Ascending aorta (tissue), 2 donors: ENCODE data around the gene ANTXR1. TPM values are rescaled to one million over a fixed set of nuclear protein-coding genes. Genes with fewer than 3 reads are reported as not detected.

Experiments
- DNase-seq, 2 donors: peaks; one replicate each; pipeline ENCODE4 v3.0.0-alpha.2; 2019; ENCODE audit warnings: low spot score in 2 of 2
- H3K27ac ChIP-seq, 2 donors: fragments of 200-600 bp; sonication (generic); one replicate each; pipeline ENCODE4 v1.5.1; 2016 to 2017; ENCODE audit warnings: mild to moderate bottlenecking in 1 of 2
- H3K27me3 ChIP-seq: fragments of 200-600 bp; sonication (generic); one replicate; pipeline ENCODE4 v1.5.1; 2017
- H3K36me3 ChIP-seq, 2 donors: fragments of 200-600 bp; sonication (generic); one replicate each; pipeline ENCODE4 v1.5.1; 2016
- H3K4me1 ChIP-seq, 2 donors: fragments of 200-600 bp; sonication (generic); one replicate each; pipeline ENCODE4 v1.5.1; 2016 to 2017; ENCODE audit warnings: mild to moderate bottlenecking in 1 of 2
- H3K4me3 ChIP-seq, 2 donors: fragments of 200-600 bp; sonication (generic); one replicate each; pipeline ENCODE4 v1.5.1; 2016 to 2017; ENCODE audit warnings: mild to moderate bottlenecking in 1 of 2
- H3K9me3 ChIP-seq, 2 donors: fragments of 200-600 bp; sonication (generic); one replicate each; pipeline ENCODE4 v1.5.1; 2016
- intact Hi-C: fragments of 100-400 bp; cut with DNase I; formaldehyde crosslinking; loops from one replicate; pipeline ENCODE4 v1.15.1; 2023
- total RNA-seq: library from RNA; depleted of rRNA; stranded (reverse); fragments of >200 nt; gene quantifications from one replicate; pipeline ENCODE4 v1.1.0, GENCODE V29; 2016
- TF ChIP-seq, protein P1 (sequence below), 3 experiments: fragments of 200-600 bp in 2 of 3; fragments of 450-650 bp in 1 of 3; sonication (generic) in 2 of 3; IDR thresholded peaks; one replicate each; pipeline ENCODE4 v1.5.1; 2016 to 2019; ENCODE audit warnings: antibody characterized with exemption in 3 of 3, mild to moderate bottlenecking in 1 of 3, moderate library complexity in 1 of 3

Gene ANTXR1
- total RNA-seq, 1 donor from 2014 or later = 90.3 TPM

- Histone ChIP-seq H3K36me3 (no peaks in the 10 kb centered on the region), H3K9me3 (no peaks in the 10 kb centered on the region), H3K27me3 (no peaks in the 10 kb centered on the region), H3K4me3 (no peak overlapping the region), H3K4me1 (peaks cover 15 to 26% of the 10 kb centered on the region in 2 donors), H3K27ac (no peak overlapping the region)
- no peak for DNase-seq
- intact Hi-C loops = no loop called here
- TF ChIP-seq, protein P1, sequence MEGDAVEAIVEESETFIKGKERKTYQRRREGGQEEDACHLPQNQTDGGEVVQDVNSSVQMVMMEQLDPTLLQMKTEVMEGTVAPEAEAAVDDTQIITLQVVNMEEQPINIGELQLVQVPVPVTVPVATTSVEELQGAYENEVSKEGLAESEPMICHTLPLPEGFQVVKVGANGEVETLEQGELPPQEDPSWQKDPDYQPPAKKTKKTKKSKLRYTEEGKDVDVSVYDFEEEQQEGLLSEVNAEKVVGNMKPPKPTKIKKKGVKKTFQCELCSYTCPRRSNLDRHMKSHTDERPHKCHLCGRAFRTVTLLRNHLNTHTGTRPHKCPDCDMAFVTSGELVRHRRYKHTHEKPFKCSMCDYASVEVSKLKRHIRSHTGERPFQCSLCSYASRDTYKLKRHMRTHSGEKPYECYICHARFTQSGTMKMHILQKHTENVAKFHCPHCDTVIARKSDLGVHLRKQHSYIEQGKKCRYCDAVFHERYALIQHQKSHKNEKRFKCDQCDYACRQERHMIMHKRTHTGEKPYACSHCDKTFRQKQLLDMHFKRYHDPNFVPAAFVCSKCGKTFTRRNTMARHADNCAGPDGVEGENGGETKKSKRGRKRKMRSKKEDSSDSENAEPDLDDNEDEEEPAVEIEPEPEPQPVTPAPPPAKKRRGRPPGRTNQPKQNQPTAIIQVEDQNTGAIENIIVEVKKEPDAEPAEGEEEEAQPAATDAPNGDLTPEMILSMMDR (IDR thresholded peaks at IDR 0.05) = no peak
Observed at GRCh38 chr2:69211686-69212085, 198.7 kb downstream of the ANTXR1 start.

- intact Hi-C loops = no loop called here
- Histone ChIP-seq H3K27me3 (no peaks in the 10 kb centered on the region), H3K4me1 (peaks cover 15 to 26% of the 10 kb centered on the region in 2 donors), H3K9me3 (no peaks in the 10 kb centered on the region), H3K4me3 (no peak overlapping the region), H3K27ac (peak overlapping the region; percentile 73 to 79), H3K36me3 (no peaks in the 10 kb centered on the region)
- TF ChIP-seq, protein P1 (IDR thresholded peaks at IDR 0.05) = no peak
- no peak for DNase-seq
Observed at GRCh38 chr2:69212238-69213028, 199.5 kb downstream of the ANTXR1 start.

- TF ChIP-seq, protein P1 (IDR thresholded peaks at IDR 0.05) = no peak
Observed at GRCh38 chr2:69213201-69213600, 200.2 kb downstream of the ANTXR1 start.

GRCh38 chr2:69213782-69214181, 200.8 kb downstream of the ANTXR1 start:
- intact Hi-C loops = no loop called here
- H3K4me1 ChIP-seq = peaks cover 15 to 37% of the 10 kb centered on the region in 2 donors
- no peaks in the 10 kb centered on the region for H3K36me3 ChIP-seq
- H3K4me3 ChIP-seq = no peak overlapping the region
- DNase-seq = no peak
- H3K27ac ChIP-seq = peak overlapping the region; percentile 73 to 79
- H3K9me3 ChIP-seq = no peaks in the 10 kb centered on the region
- TF ChIP-seq, protein P1 (IDR thresholded peaks at IDR 0.05) = no peak
- no peaks in the 10 kb centered on the region for H3K27me3 ChIP-seq

More at GRCh38 chr2:69213201-69213600, 200.2 kb downstream of the ANTXR1 start:
- no peaks in the 10 kb centered on the region for H3K27me3 ChIP-seq
- no peaks in the 10 kb centered on the region for H3K9me3 ChIP-seq
- intact Hi-C loops = no loop called here
- H3K36me3 ChIP-seq = no peaks in the 10 kb centered on the region
- no peak overlapping the region for H3K4me3 ChIP-seq
- H3K27ac ChIP-seq = peak overlapping the region; percentile 73 to 79
- peaks cover 15 to 31% of the 10 kb centered on the region in 2 donors for H3K4me1 ChIP-seq
- DNase-seq = no peak

DNA sequence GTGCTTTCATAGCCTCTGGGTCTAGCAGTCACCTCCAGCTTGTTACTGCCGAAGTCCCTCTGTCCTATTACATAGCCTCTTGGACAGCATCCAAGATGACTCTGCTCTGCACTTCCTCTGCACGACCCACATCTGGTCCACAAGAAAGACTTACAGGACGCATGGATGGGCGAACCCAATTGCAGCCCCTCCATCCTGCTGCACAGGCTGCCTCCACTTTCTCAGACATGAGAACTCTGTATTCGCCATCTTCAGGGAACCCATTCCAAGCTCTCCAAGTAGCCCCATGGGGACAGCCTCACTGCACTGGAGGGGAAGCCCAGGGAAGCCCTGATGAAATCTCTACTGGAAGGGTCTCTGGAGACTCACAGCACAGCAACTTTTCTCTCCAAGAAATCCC, 201.9 kb downstream of the ANTXR1 start:
- no peak for DNase-seq
- intact Hi-C loops = no loop called here
- Histone ChIP-seq H3K36me3 (no peaks in the 10 kb centered on the region), H3K4me1 (peaks cover 15 to 43% of the 10 kb centered on the region in 2 donors), H3K9me3 (no peaks in the 10 kb centered on the region), H3K27ac (peak overlapping the region; percentile 73 to 79), H3K27me3 (no peaks in the 10 kb centered on the region), H3K4me3 (no peak overlapping the region)
- TF ChIP-seq, protein P1 (IDR thresholded peaks at IDR 0.05) = no peak
